IPS DF 6.9 (cell line): ENCODE data around the gene ANAPC2.

Experiments used
- DNase-seq: peaks from one replicate; pipeline ENCODE4 v3.0.0-alpha.2; 2013; ENCODE audit warnings: low read depth, low spot score
- H3K27ac ChIP-seq: one replicate; pipeline ENCODE4 v1.5.1; 2013; ENCODE audit warnings: low read length, control low read depth
- H3K27me3 ChIP-seq: 2 replicates; pipeline ENCODE4 v1.6.1; 2013; ENCODE audit warnings: mild to moderate bottlenecking, low read length; ENCODE audit not compliant: control insufficient read depth, insufficient read depth
- H3K36me3 ChIP-seq: 2 replicates; pipeline ENCODE4 v1.6.1; 2013; ENCODE audit warnings: low read length; ENCODE audit not compliant: control insufficient read depth, insufficient read depth
- H3K4me1 ChIP-seq: 2 replicates; pipeline ENCODE4 v1.6.1; 2013; ENCODE audit warnings: low read length; ENCODE audit not compliant: control insufficient read depth, insufficient read depth
- H3K4me3 ChIP-seq: 2 replicates; pipeline ENCODE4 v1.5.1; 2013; ENCODE audit warnings: mild to moderate bottlenecking, low read length
- H3K9me3 ChIP-seq: 2 replicates; pipeline ENCODE4 v1.6.1; 2013; ENCODE audit warnings: low read length, inconsistent platforms; ENCODE audit not compliant: control insufficient read depth, insufficient read depth
- WGBS: extraction: QIAGEN DNeasy Blood & Tissue Kit; methylation state at CpG from one replicate; pipeline ENCODE4 v1.1.7; 2013; ENCODE audit warnings: mixed read lengths, missing lambda C conversion rate; ENCODE audit not compliant: insufficient read length, insufficient coverage; 5-methylcytosine and 5-hydroxymethylcytosine counted together

Gene ANAPC2

DNA sequence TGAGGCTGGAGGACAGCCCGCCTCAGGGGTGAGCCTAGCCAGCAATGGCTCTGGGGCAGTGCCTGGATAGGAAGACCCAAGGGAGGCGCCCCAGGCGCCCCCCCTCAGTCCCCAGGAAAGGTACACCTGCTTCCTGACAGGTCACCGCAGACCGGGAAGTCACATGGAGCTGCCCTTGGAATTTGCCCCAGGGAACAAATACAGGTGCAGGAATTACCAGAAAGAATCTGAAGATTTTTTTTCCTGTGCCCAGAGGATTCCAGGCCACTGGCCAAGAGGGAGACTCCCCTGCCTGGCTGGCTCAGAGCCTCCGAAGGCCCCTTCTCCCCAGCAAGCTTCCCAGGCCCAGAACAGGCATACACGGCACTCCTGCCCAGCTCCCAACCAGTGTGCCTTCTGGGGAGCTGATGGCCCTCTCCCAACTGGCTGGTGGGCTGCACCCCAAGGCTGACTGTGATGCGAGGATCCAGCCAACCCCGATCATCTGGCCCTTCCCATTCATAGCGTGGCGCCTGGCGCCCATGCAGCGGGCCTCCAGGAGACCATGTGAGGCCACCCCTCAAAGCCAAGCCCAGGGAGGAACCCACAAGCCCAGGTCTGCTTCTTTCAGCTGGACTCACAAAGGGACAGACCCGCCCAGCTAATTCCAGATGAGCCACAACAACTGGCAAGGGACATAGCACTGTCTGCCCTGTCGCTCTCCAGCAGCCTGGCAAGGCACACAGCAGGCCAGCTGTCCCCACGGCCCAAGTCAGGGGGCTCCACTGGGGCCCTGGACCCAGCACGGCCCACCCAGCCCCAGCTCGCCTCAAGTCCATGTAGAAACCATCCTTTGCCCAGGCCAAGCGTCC, 9.9 kb upstream of the ANAPC2 start:
- no CpG with 5 or more reads among the region's 19 CpGs for WGBS

DNA sequence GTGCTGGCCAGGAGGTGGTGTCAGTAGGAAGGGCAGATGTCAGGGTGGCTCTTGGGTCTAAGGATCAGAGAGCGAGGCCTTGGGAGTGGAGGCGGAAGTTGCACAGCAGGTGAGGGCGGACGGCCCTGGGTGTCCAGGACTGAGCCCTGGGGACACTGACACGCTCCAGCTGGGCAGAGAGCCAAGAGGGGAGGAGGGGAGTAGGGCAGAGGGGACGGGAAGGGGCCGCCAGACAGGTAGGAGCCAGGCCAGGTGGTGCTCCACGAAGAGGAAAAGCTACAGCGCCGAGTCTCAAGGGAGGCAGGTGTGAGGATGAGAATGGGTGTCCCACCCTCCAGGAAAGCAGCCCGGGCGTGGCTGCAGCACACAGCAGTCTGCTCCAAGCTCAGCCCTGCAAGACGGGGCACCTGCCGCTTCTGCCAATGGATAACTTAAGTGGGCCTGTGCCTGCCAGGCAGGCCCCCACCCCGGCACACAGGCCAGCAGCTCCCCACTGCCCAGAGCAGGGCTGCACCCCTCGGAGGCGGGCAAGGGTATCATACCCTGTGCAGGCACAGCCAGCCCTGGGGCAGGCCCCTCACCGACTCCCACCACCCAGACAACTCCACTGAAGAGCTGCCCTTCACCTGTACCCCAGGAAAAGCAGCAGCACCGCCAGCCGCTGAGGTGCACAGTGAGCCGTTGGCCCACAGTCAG, 7.3 kb upstream of the ANAPC2 start:
- peaks cover 5% of the 10 kb centered on the region; the same call in 1 of the 2 replicates for H3K36me3 ChIP-seq
- H3K27ac ChIP-seq, result no peak overlapping the region
- DNase-seq, result no peak
- no peak overlapping the region for H3K4me3 ChIP-seq
- no peaks in the 10 kb centered on the region for H3K9me3 ChIP-seq
- WGBS, result no CpG with 5 or more reads among the region's 21 CpGs
- peaks cover 8% of the 10 kb centered on the region for H3K4me1 ChIP-seq
- H3K27me3 ChIP-seq, result no peaks in the 10 kb centered on the region

More for the DNA sequence above, 9.9 kb upstream of the ANAPC2 start:
- no peak overlapping the region for H3K4me3 ChIP-seq
- no peak for DNase-seq
- no peak overlapping the region for H3K27ac ChIP-seq
- peaks cover 10% of the 10 kb centered on the region for H3K4me1 ChIP-seq
- peaks cover 3% of the 10 kb centered on the region; the same call in 1 of the 2 replicates for H3K36me3 ChIP-seq
- no peaks in the 10 kb centered on the region for H3K27me3 ChIP-seq
- no peaks in the 10 kb centered on the region for H3K9me3 ChIP-seq

DNA sequence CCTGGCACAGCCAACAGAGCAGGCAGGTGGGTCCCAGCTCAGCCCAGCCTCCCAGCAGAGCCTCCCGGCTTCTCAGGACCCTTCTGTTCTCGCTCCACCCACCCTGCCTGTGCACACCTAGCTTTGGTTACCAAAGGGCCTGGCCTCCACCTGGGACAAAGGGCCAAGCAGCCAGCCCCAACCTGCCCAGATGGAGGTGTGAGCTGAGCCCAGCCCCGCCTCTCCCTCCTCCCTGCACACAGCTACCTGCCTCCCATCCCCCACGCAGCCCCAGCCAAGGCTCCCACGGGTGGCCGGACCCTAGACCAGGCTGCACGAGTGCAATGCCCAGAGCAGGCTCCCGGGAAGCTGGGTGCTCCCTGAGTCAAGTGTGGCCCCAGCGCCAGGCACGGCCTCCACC, 6.5 kb upstream of the ANAPC2 start:
- no peak for DNase-seq
- H3K4me1 ChIP-seq, result peaks cover 8% of the 10 kb centered on the region
- H3K27me3 ChIP-seq, result no peaks in the 10 kb centered on the region
- no peak overlapping the region for H3K27ac ChIP-seq
- WGBS, result no CpG with 5 or more reads among the region's 10 CpGs
- no peaks in the 10 kb centered on the region for H3K9me3 ChIP-seq
- peaks cover 5% of the 10 kb centered on the region; the same call in 1 of the 2 replicates for H3K36me3 ChIP-seq
- H3K4me3 ChIP-seq, result no peak overlapping the region

DNA sequence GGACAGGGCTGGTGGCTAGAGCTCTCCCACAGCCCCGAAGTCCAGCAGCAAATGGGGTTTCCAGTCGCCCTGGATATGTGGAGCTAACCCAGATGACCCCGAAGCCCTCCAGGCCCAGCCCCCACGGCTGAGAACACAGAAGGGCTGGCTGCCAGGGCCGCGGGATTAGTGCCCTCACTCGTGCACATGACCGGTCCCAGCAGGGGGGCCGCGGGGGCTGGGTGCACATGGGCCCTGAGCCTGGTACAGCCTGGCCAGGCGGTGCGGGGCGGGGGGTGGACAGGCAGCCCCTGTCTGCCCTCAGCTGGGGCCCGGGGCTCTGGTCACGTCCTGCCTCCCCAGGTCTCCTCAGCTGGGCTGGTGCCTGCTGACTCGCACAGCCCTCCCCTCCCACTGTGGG, 6.0 kb upstream of the ANAPC2 start:
- H3K36me3 ChIP-seq, result peaks cover 5% of the 10 kb centered on the region; the same call in 1 of the 2 replicates

DNA sequence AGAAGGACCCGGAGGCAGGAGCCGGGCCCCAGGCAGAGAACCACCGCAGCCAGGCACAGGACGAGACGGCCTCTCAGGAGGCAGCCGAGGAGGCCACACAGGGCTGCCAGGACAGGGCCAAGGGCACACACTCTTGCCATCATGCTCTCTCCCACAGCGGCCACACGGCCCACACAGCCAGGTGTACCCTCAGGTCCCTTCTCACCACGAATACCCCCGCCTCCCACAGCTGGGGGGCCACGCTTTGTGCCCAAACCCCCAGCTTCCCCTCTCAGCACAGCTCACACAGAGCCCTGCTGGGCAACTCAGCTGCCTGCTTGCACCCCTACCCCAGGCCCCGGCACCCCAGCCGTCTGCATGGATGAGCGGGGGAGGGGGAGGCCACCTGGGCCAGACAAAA, 5.4 kb upstream of the ANAPC2 start:
- Histone ChIP-seq H3K27ac (no peak overlapping the region), H3K4me1 (peaks cover 10% of the 10 kb centered on the region), H3K4me3 (no peak overlapping the region), H3K36me3 (peaks cover 5% of the 10 kb centered on the region; the same call in 1 of the 2 replicates), H3K9me3 (no peaks in the 10 kb centered on the region), H3K27me3 (no peaks in the 10 kb centered on the region)
- DNase-seq, result no peak
- no CpG with 5 or more reads among the region's 14 CpGs for WGBS

More for the DNA sequence above, 6.0 kb upstream of the ANAPC2 start:
- H3K4me1 ChIP-seq, result peaks cover 13% of the 10 kb centered on the region
- DNase-seq, result no peak
- H3K27ac ChIP-seq, result no peak overlapping the region
- no peak overlapping the region for H3K4me3 ChIP-seq
- H3K27me3 ChIP-seq, result no peaks in the 10 kb centered on the region
- H3K9me3 ChIP-seq, result no peaks in the 10 kb centered on the region
- WGBS, result no CpG with 5 or more reads among the region's 16 CpGs

DNA sequence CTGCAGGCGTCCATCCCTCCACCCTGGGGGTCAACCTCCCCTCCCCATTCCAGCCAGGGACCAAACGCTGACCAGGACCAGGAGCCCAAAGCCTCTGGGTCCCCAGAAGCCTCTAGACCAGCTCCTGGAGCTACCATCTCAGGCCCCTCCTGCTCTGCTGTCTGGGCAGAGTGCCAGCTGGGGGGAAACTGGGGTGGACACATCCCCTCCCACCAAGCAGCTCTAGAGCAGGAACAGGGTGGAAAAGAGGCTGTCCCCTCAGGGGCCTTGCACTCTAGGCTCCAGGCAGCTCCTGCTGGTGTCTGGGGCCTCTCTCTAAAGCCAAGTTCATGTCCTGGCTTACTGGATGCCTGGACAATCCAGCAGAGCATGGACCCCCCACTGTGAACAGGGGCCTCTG, 4.5 kb upstream of the ANAPC2 start:
- H3K9me3 ChIP-seq, result no peaks in the 10 kb centered on the region
- DNase-seq, result no peak
- H3K4me1 ChIP-seq, result peaks cover 7% of the 10 kb centered on the region
- peaks cover 5% of the 10 kb centered on the region; the same call in 1 of the 2 replicates for H3K36me3 ChIP-seq
- WGBS, result no CpG with 5 or more reads among the region's 2 CpGs
- H3K27ac ChIP-seq, result no peak overlapping the region
- H3K4me3 ChIP-seq, result no peak overlapping the region
- H3K27me3 ChIP-seq, result no peaks in the 10 kb centered on the region

DNA sequence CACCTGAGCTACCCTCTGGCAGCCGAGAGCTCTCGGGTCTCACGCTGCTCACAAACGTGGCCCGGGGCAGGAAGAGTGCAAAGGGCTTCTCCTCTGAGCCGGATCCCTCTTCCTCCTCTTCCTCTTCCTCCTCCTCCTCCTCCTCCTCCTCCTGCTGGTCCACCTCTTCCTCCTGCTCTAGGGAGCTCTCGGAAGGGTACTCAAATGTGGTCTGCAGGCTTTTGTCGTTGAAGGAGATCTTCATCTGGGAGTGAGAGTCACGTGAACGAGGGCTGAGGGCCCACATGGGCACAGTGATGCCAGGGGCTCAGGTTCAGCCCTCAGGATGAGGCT, 4.1 kb upstream of the ANAPC2 start:
- Histone ChIP-seq H3K27ac (no peak overlapping the region), H3K4me1 (peaks cover 7% of the 10 kb centered on the region), H3K27me3 (no peaks in the 10 kb centered on the region), H3K9me3 (no peaks in the 10 kb centered on the region), H3K4me3 (no peak overlapping the region), H3K36me3 (peaks cover 5% of the 10 kb centered on the region; the same call in 1 of the 2 replicates)
- no peak for DNase-seq
- no CpG with 5 or more reads among the region's 10 CpGs for WGBS

DNA sequence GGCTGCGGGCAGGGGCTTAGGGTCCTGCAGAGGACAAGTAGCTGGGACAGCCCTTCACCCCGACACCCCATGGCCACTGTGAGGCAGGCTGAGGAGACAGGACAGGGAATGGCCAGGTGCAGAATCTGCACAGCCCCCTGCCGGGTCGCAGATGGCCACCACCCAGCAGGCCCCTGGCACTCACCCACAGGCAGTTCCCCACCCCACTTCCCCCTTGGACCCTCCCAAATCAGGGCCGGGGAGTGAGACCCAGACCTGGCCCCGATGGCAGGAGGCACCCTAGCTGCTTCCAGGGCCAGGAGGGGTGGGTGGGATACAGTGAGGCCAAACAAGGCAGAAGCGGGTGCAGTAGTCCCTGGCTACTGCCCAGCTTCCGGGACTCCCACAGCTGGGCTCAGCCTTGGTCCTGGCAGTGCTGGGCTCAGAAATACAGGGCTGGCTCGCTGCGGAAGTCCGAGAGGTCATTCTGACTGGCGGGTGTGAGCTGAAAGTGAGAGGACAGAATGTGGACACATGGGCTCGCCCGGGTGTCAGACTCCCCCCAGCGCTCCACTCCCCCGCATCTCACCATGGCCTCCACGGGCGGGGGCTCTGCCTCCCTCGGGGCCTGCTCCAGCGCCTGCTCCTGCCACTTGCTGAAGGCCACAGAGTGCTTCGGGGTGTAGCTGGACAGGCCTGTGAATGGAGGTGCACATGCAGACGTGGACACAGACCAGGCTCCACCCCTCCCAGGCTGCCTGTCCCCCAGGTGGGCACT, 3.5 kb upstream of the ANAPC2 start:
- Histone ChIP-seq H3K4me3 (no peak overlapping the region), H3K27ac (no peak overlapping the region), H3K4me1 (peaks cover 7% of the 10 kb centered on the region), H3K27me3 (no peaks in the 10 kb centered on the region), H3K36me3 (peaks cover 5% of the 10 kb centered on the region; the same call in 1 of the 2 replicates), H3K9me3 (no peaks in the 10 kb centered on the region)
- no CpG with 5 or more reads among the region's 22 CpGs for WGBS
- no peak for DNase-seq

DNA sequence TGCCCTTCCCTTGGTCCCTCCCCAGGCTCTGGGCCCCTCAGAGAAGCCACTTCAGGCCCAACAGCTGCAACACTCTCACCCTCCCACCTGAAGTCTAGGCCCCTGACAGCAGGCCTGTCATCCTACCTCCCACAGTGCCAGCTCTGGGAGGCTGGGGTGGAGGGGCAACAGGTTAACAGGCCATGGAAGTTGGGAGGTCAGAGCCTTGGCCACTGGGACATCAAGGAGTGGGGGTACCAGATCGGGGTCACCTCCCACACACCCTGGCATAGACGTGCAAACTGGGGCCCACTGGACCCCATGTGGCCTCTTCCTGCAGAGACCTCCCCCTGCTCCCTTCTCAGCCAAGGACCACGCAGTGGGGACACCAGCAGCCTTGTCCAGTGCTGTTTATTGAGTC, 2.9 kb upstream of the ANAPC2 start:
- Histone ChIP-seq H3K4me3 (no peak overlapping the region), H3K9me3 (no peaks in the 10 kb centered on the region), H3K27me3 (no peaks in the 10 kb centered on the region), H3K4me1 (peaks cover 7% of the 10 kb centered on the region), H3K27ac (no peak overlapping the region), H3K36me3 (0 out of 2 replicates have a peak, but pooled peaks cover 3% of the 10 kb centered on the region)
- no peak for DNase-seq
- no CpG with 5 or more reads among the region's 3 CpGs for WGBS

DNA sequence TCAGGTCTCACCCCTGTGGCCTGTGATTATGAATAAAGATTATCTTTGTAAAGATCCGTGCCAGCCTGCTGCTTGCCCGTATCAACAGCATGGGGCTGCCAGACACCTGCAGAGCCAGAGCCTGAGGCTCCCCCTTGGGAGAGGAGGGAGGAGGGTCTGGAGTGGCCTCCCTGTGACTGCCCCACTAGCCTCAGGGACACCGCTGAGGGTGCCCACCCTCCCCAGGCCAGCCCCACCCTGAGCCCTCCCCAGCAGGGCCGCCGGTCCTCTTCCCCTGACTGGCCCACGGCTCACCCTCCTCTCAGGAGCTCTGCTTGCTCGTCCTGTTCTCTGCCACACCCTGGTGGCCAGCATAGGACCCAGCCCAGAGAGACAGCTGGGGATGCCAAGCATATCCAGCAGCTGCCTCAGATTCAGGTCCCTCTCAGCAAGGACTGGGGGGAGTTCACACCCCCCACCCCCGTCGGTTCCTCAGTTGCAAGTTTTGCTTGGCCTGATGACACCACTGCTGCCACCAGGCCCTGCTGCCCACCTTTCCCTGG, 2.0 kb upstream of the ANAPC2 start:
- no CpG with 5 or more reads among the region's 9 CpGs for WGBS
- H3K27ac ChIP-seq, result no peak overlapping the region
- peaks cover 7% of the 10 kb centered on the region for H3K4me1 ChIP-seq
- no peaks in the 10 kb centered on the region for H3K27me3 ChIP-seq
- no peak overlapping the region for H3K4me3 ChIP-seq
- H3K36me3 ChIP-seq, result 0 out of 2 replicates have a peak, but pooled peaks cover 3% of the 10 kb centered on the region
- DNase-seq, result no peak
- no peaks in the 10 kb centered on the region for H3K9me3 ChIP-seq
